Uterus (tissue), 4 donors: Measurements from ENCODE around the gene DMD. TPM values are rescaled to one million over a fixed set of nuclear protein-coding genes. Genes with fewer than 3 reads are reported as not detected.

ENCODE experiments used
- DNase-seq, 2 donors: peaks; one replicate each; pipeline ENCODE4 v3.0.0-alpha.2; 2019 to 2020
- H3K27ac ChIP-seq, 2 donors: fragments of 200-600 bp; sonication (generic); 1 replicate in 1 of 2; 2 replicates in 1 of 2; pipeline ENCODE4 v1.5.1; 2016 to 2018
- H3K27me3 ChIP-seq, 2 donors: fragments of 200-600 bp; sonication (generic); one replicate each; pipeline ENCODE4 v1.5.1; 2018 to 2019; ENCODE audit warnings: control low read depth in 1 of 2
- H3K36me3 ChIP-seq, 2 donors: fragments of 200-600 bp; sonication (generic); one replicate each; pipeline ENCODE4 v1.5.1; 2019; ENCODE audit warnings: control low read depth in 1 of 2
- H3K4me1 ChIP-seq, 2 donors: fragments of 200-600 bp; sonication (generic); one replicate each; pipeline ENCODE4 v1.5.1; 2018 to 2019; ENCODE audit warnings: control low read depth in 1 of 2
- H3K4me3 ChIP-seq, 2 donors: fragments of 200-600 bp; sonication (generic); 1 replicate in 1 of 2; 2 replicates in 1 of 2; pipeline ENCODE4 v1.5.1; 2018 to 2019; ENCODE audit warnings: mild to moderate bottlenecking in 1 of 2
- H3K9me3 ChIP-seq, 2 donors: fragments of 200-600 bp; sonication (generic); one replicate each; pipeline ENCODE4 v1.5.1; 2019; ENCODE audit warnings: control low read depth in 1 of 2
- POLR2A ChIP-seq, 2 donors: fragments of 450-650 bp; IDR thresholded peaks; one replicate each; pipeline ENCODE4 v1.6.1; 2016; ENCODE audit warnings: antibody characterized with exemption in 2 of 2, mild to moderate bottlenecking in 1 of 2, moderate library complexity in 1 of 2
- intact Hi-C: fragments of 100-400 bp; cut with DNase I; formaldehyde crosslinking; loops from one replicate; pipeline ENCODE4 v1.15.1; 2023; ENCODE audit warnings: low total_unique reads
- total RNA-seq, 4 donors: library from RNA; depleted of rRNA in 3 of 4; stranded (reverse); fragments of >200 nt in 3 of 4; gene quantifications; one replicate each; pipeline versions ENCODE4 v1.1.0 to v1.2.4, GENCODE V29; 2014 to 2023
- TF ChIP-seq, protein P1 (sequence below), 4 experiments: fragments of 200-600 bp in 2 of 4; fragments of 450-650 bp in 2 of 4; sonication (generic) in 2 of 4; IDR thresholded peaks; one replicate each; pipeline ENCODE4 v1.5.1; 2016 to 2019; ENCODE audit warnings: antibody characterized with exemption in 4 of 4, mild to moderate bottlenecking in 2 of 4, moderate library complexity in 1 of 4
- donor health status: DM: yes; HTN: yes; CAD: no.

Gene DMD
- total RNA-seq, 4 donors from 2014 or later = 73.8 to 147 (median 97.8) TPM

DNA sequence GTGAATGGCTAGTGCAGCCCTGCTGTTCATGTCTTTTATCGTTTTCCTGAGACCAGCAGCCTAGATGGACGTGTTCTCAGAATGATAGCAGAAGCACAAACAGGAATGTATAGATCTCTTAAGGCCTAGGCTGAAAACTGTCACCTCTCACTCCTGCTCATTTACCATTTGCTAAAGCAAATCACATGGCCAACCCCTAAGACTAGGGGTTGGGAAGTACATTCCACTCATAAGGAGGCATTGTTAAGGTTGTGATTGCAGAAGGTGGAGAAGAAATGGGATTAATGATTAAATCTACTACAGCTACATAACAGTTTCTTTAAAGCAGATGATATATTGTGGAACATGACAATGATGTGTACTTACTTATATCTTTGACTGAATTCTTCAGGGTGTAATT lies 1602.7 kb downstream of the DMD start:
- H3K36me3 ChIP-seq = no peaks in the 10 kb centered on the region
- H3K4me1 ChIP-seq = no peaks in the 10 kb centered on the region
- peaks cover 0 to 5% of the 10 kb centered on the region in 2 donors for H3K27me3 ChIP-seq
- H3K27ac ChIP-seq = no peak overlapping the region
- H3K9me3 ChIP-seq = no peaks in the 10 kb centered on the region
- intact Hi-C loops = no loop called here
- no peak for DNase-seq
- H3K4me3 ChIP-seq = no peak overlapping the region
- TF ChIP-seq, protein P1, sequence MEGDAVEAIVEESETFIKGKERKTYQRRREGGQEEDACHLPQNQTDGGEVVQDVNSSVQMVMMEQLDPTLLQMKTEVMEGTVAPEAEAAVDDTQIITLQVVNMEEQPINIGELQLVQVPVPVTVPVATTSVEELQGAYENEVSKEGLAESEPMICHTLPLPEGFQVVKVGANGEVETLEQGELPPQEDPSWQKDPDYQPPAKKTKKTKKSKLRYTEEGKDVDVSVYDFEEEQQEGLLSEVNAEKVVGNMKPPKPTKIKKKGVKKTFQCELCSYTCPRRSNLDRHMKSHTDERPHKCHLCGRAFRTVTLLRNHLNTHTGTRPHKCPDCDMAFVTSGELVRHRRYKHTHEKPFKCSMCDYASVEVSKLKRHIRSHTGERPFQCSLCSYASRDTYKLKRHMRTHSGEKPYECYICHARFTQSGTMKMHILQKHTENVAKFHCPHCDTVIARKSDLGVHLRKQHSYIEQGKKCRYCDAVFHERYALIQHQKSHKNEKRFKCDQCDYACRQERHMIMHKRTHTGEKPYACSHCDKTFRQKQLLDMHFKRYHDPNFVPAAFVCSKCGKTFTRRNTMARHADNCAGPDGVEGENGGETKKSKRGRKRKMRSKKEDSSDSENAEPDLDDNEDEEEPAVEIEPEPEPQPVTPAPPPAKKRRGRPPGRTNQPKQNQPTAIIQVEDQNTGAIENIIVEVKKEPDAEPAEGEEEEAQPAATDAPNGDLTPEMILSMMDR (IDR thresholded peaks at IDR 0.05) = no peak
- TF ChIP-seq POLR2A (IDR thresholded peaks at IDR 0.05) = no peak

DNA sequence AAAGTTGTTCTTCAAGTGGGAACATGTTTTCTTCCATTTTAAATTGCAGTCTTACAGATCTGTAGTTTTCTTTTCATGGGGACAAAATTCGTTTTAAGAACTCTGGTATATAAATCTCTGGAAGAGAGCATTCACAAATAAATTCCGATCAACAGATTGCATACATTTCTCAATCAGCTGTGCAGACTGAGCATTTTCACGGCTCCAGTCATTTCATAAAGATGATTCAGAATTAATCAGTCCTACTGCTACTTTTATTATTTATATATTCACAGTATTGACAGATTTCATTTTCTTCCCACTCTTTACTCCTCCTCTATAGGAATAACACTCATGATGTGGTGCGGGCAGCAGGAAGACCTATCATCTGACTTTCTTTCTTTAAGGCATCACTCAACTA lies 1604.6 kb downstream of the DMD start:
- H3K9me3 ChIP-seq = no peaks in the 10 kb centered on the region

DNA sequence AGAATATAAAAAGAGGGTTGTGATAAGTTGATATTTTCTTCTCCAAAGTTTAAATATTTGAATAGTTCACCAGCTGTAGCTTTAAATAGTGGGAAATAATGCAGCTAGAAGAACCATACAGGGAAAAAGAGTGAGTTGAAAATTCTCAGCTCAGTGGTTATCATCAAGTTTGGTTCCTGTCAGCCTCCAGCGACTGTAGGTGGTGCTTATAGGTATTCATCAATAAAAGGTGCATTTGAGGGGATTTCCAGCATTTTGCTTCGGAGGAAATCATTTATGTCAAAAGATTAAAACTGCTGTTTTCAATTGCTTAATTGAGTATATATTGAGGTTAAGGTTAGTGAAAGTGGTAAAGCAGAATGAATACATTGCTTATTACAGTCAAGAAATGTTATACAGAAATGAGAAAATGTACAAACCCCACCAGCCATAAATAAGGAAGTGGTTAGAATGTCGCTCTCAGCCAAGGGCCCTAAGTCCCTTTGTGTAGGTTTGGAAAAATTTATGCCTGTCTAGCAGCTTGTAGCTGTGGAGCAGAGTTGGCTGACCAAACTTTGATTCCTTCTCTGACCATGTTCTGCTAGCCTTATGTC lies 1606.6 kb downstream of the DMD start:
- Histone ChIP-seq H3K27me3 (peaks cover 0 to 5% of the 10 kb centered on the region in 2 donors), H3K27ac (no peak overlapping the region), H3K4me3 (no peak overlapping the region), H3K4me1 (no peaks in the 10 kb centered on the region), H3K9me3 (no peaks in the 10 kb centered on the region), H3K36me3 (no peaks in the 10 kb centered on the region)
- DNase-seq = no peak
- intact Hi-C loops = no loop called here
- TF ChIP-seq POLR2A (IDR thresholded peaks at IDR 0.05) = no peak
- TF ChIP-seq, protein P1 (IDR thresholded peaks at IDR 0.05) = no peak

More for the DNA sequence above, 1604.6 kb downstream of the DMD start:
- intact Hi-C loops = no loop called here
- Histone ChIP-seq H3K4me1 (no peaks in the 10 kb centered on the region), H3K4me3 (no peak overlapping the region), H3K27ac (no peak overlapping the region), H3K27me3 (peaks cover 0 to 5% of the 10 kb centered on the region in 2 donors), H3K36me3 (no peaks in the 10 kb centered on the region)
- TF ChIP-seq, protein P1 (IDR thresholded peaks at IDR 0.05) = no peak
- no peak for TF ChIP-seq POLR2A (IDR thresholded peaks at IDR 0.05)
- DNase-seq = no peak

DNA sequence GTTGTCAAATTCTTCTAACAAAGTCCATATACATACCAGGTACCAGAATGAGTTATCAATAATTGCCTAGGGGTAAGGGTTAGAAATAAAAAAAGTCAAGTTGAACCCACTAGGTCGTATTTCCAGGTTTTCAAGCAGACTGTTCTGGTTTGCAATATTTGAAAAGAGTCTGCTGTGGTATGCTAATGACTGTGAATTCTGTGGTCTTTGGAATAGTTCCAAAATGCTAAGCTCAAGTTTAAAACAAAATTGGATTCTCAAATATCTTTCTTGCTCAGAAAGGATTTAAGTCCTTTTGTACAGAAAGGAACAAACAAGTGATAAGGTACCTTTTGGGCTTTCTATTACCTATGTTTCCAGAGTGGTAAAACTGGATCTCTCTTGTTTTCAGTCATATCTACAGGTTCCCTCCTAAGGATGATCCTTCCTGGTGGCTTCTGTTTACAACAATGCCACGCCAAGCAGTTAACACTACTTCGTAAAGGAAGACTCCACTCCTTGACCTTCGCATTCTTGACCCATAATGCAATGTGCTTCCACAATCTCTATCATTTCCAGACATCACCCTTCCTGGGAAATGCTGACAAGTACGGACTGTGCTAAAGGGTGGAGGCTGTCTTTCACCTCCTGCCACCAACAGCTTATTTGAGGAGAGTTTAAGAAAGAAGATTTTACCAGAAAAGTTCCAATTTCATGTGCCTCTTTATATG lies 1607.8 kb downstream of the DMD start:
- H3K27me3 ChIP-seq = peaks cover 0 to 5% of the 10 kb centered on the region in 2 donors
- intact Hi-C loops = no loop called here
- no peaks in the 10 kb centered on the region for H3K9me3 ChIP-seq
- DNase-seq = no peak
- no peak overlapping the region for H3K27ac ChIP-seq
- H3K4me1 ChIP-seq = no peaks in the 10 kb centered on the region
- no peak overlapping the region for H3K4me3 ChIP-seq
- H3K36me3 ChIP-seq = no peaks in the 10 kb centered on the region
- TF ChIP-seq, protein P1 (IDR thresholded peaks at IDR 0.05) = no peak
- TF ChIP-seq POLR2A (IDR thresholded peaks at IDR 0.05) = no peak

DNA sequence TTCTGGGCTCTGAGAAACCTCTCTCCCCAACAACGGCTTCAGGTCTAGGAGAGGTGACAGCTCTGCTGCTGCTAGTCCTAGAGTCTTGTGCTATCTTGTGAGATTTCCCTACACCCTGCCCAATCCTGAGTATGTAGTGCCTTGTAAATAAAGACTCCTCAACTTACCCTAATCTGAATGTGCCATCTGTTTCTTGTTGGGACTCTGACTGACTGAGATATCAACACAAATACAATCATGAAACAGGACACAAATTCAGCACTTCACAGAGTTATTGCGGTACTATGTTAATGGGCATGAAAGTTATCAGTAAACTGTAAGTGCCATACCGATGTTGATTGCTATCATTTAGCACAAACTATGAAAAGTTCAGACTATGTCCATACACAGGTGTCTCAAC lies 1610.5 kb downstream of the DMD start:
- Histone ChIP-seq H3K27me3 (no peaks in the 10 kb centered on the region), H3K27ac (no peak overlapping the region), H3K36me3 (no peaks in the 10 kb centered on the region), H3K4me1 (no peaks in the 10 kb centered on the region), H3K9me3 (no peaks in the 10 kb centered on the region), H3K4me3 (no peak overlapping the region)
- intact Hi-C loops = no loop called here
- TF ChIP-seq, protein P1 (IDR thresholded peaks at IDR 0.05) = no peak
- TF ChIP-seq POLR2A (IDR thresholded peaks at IDR 0.05) = no peak
- no peak for DNase-seq
